Measurements from ENCODE around the gene LMAN2. TPM values are rescaled to one million over a fixed set of nuclear protein-coding genes. Genes with fewer than 3 reads are reported as not detected.
A peak's percentile ranks its signal among the peaks of the same experiment; 100 is the strongest.

The LMAN2 gene
- total and polyA plus RNA-seq, 8 donors = 73.5 to 621 (median 117) TPM

DNA sequence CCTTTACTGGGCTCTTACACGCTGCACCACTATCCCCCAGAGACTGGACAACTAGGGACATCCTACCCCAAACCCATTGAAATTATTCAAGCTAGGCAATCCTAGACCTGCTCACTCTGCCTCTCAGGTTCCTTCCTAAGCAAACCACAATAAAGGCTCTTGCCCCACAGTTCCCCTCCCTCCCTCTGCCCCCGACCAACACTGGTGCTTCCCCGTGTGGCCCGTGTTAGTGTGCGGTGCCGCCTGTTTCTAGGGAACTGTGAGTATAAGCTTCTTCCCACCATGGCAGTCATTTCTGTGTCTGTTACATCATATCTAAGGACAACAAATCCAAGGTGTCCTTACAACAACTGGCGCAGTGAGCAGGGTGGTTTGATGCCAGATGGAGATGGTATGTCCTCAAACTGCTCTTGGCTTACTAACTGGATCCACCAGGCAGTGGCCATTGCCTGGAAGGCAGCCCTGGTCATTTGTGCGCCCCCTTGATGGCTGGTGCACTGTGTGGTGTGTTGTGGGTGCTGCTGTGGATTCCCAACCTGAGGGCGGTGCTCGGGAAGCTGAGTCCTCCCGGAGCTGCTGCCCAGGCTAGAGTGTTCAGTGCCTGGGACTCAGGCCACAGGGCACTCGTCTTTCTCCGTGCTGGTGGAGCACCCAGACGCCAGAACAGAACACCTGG lies 31.4 kb downstream of the LMAN2 start:
- WGBS, 5 donors = 85 to 96% (median 92%) methylated on average over 14 of the region's 14 CpGs
- no peak overlapping the region for H3K4me3 ChIP-seq
- H3K36me3 ChIP-seq = peaks cover 0 to 22% (median 17%) of the 10 kb centered on the region in 4 donors
- no peak overlapping the region for H3K27ac ChIP-seq
- no peaks in the 10 kb centered on the region for H3K27me3 ChIP-seq
- TF ChIP-seq POLR2A (IDR thresholded peaks at IDR 0.05) = no peak
- TF ChIP-seq POLR2AphosphoS5 (IDR thresholded peaks at IDR 0.05) = no peak
- no peak for TF ChIP-seq EP300 (IDR thresholded peaks at IDR 0.05)
- TF ChIP-seq CTCF (IDR thresholded peaks at IDR 0.05) = no peak
- no peak for DNase-seq
- H3K9me3 ChIP-seq = no peaks in the 10 kb centered on the region
- intact Hi-C loops (cut with DNase I; ENCODE audit: low total_unique reads) = loop anchor here (10.0 kb wide), 1 partner anchor 55 kb away; no protein-coding TSS in a partner anchor
- H3K4me1 ChIP-seq = peaks cover 0 to 7% (median 2%) of the 10 kb centered on the region in 4 donors

DNA sequence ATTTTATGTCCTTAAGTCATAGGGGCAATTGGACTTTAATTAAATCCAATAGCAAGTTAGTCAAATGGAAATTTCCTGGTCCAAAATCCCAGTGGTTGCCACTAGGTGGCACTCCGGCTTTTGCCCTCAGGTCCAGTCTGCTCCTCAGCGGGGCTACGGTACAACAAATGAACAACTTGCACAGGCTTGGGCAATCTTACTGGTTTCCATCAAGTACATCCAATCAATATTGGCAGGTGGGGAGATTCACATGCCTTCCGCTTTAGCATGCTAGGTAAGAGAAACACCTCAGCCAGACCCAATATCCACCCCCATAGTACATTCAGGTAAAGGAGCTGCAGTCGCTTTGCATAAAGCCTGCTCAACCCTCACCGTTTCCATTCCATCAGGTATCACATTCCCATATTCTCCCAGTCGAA lies 33.5 kb downstream of the LMAN2 start:
- Histone ChIP-seq H3K4me3 (no peak overlapping the region), H3K36me3 (peaks cover 0 to 19% (median 9%) of the 10 kb centered on the region in 4 donors), H3K27ac (no peak overlapping the region), H3K4me1 (peaks cover 0 to 9% (median 5%) of the 10 kb centered on the region in 4 donors), H3K27me3 (no peaks in the 10 kb centered on the region), H3K9me3 (no peaks in the 10 kb centered on the region)
- TF ChIP-seq POLR2AphosphoS5 (IDR thresholded peaks at IDR 0.05) (peak in 1 of 3 donors; percentile 28), POLR2A (IDR thresholded peaks at IDR 0.05) (no peak), EP300 (IDR thresholded peaks at IDR 0.05) (no peak), CTCF (IDR thresholded peaks at IDR 0.05) (peak in 5 of 7 experiments; percentile 69 to 91 (median 83))
- intact Hi-C loops (cut with DNase I; ENCODE audit: low total_unique reads) = no loop called here
- peak; percentile 87 to 90 for DNase-seq
- WGBS, 5 donors = 14 to 28% (median 22%) methylated on average over 7 of the region's 7 CpGs

DNA sequence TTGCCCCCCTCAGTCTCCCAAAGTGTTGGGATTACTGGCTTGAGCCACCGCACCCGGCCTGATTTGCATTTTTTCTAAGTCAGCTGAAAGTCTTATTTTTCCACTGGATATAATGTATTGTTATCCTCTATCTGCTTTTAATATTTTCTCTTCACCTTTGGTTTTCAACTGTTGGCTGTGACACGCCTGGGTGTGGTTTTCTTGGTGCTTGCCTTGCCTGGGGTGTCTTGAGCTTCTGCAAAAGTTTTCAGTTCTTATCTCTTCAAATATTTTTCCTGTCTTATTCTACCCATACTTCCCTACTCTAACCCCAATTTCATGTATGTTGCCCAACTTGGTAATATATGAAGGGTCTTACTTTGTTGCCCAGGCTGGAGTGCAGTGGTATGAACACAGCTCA lies 35.5 kb downstream of the LMAN2 start:
- no peak for DNase-seq
- Histone ChIP-seq H3K27me3 (no peaks in the 10 kb centered on the region), H3K27ac (no peak overlapping the region), H3K9me3 (no peaks in the 10 kb centered on the region), H3K4me1 (peaks cover 16 to 29% (median 23%) of the 10 kb centered on the region in 4 donors), H3K4me3 (no peak overlapping the region), H3K36me3 (peaks cover 0 to 19% (median 8%) of the 10 kb centered on the region in 4 donors)
- 67 to 98% (median 88%) methylated on average over 3 of the region's 3 CpGs for WGBS, 5 donors
- TF ChIP-seq POLR2A (IDR thresholded peaks at IDR 0.05) = no peak
- intact Hi-C loops (cut with DNase I; ENCODE audit: low total_unique reads) = no loop called here

DNA sequence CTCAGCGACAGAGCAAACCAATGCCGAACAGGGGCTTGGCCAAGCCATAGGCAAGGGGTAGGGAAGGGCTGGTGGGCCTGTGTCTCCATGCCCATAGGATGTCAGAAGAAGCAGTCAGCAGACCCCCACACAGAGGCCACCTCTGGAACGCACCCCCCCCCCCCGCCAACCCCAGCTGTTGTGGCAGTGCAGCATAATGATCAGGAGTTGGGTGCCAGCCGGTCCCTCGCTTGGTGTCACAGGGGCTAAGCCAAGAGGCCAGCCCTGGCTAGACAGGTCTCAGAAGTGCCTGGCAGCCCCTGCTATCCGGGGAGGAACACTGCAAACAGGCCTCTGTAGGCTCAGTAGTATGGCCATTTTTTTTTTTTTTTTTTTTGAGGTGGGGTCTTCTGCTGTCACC lies 36.1 kb downstream of the LMAN2 start:
- TF ChIP-seq POLR2A (IDR thresholded peaks at IDR 0.05) = no peak
- no peak for TF ChIP-seq CTCF (IDR thresholded peaks at IDR 0.05)
- no peak for TF ChIP-seq POLR2AphosphoS5 (IDR thresholded peaks at IDR 0.05)
- TF ChIP-seq EP300 (IDR thresholded peaks at IDR 0.05) = no peak
- no peaks in the 10 kb centered on the region for H3K9me3 ChIP-seq
- H3K4me3 ChIP-seq = no peak overlapping the region
- no peak overlapping the region for H3K27ac ChIP-seq
- no peak for DNase-seq
- H3K4me1 ChIP-seq = peaks cover 20 to 35% (median 29%) of the 10 kb centered on the region in 4 donors
- WGBS, 5 donors = 73 to 99% (median 89%) methylated on average over 7 of the region's 7 CpGs
- peaks cover 0 to 14% (median 5%) of the 10 kb centered on the region in 4 donors for H3K36me3 ChIP-seq
- intact Hi-C loops (cut with DNase I; ENCODE audit: low total_unique reads) = no loop called here
- no peaks in the 10 kb centered on the region for H3K27me3 ChIP-seq
